IMR-90 (cell line): ENCODE results near the gene SIGLEC7. TPM values are rescaled to one million over a fixed set of nuclear protein-coding genes. Genes with fewer than 3 reads are reported as not detected.

Experiments
- ATAC-seq: fragments of 200-7000 bp; cut with Tn5 transposase; 2 replicates; pipeline ENCODE4 v1.9.1; 2020; ENCODE audit warnings: low read depth, mild to moderate bottlenecking, moderate library complexity
- BruUV-seq: library from RNA; stranded (reverse); fragments of 400-500 nt; replicated peaks from 2 replicates; lab custom pipeline; 2021; lab: Mats Ljungman, UMichigan
- CTCF ChIA-PET: fragments of 300-600 bp; formaldehyde crosslinking; extraction: SDS; loops from one replicate; lab custom pipeline; 2021; ENCODE audit warnings: antibody characterized with exemption; lab: Yijun Ruan, JAX
- POLR2A ChIA-PET: fragments of 300-600 bp; sonication (Branson Sonifier 250); formaldehyde crosslinking; loops from one replicate; lab custom pipeline; 2022; ENCODE audit warnings: antibody characterized with exemption; ENCODE audit not compliant: unreplicated experiment; lab: Charles Lee
- DNase-seq: peaks from one replicate; pipeline ENCODE4 v3.0.0; 2013
- H2AFZ ChIP-seq: replicated peaks from 2 replicates; pipeline ENCODE3; 2013; ENCODE audit warnings: low read length, mild to moderate bottlenecking; ENCODE audit not compliant: poor library complexity
- H2AK5ac ChIP-seq: 2 replicates; pipeline ENCODE4 v1.6.1; 2013; ENCODE audit warnings: low read depth, low read length, inconsistent platforms
- H2AK9ac ChIP-seq: replicated peaks from 2 replicates; pipeline ENCODE3; 2013; ENCODE audit warnings: mild to moderate bottlenecking, low read depth, low read length, moderate library complexity; ENCODE audit not compliant: poor library complexity
- H2BK120ac ChIP-seq: 2 replicates; pipeline ENCODE4 v1.6.1; 2013; ENCODE audit warnings: low read depth, low read length, inconsistent platforms
- H2BK15ac ChIP-seq: 3 replicates; pipeline ENCODE4 v1.6.1; 2013; ENCODE audit warnings: low read depth, low read length, inconsistent platforms
- H2BK20ac ChIP-seq: 2 replicates; pipeline ENCODE4 v1.6.1; 2013; ENCODE audit warnings: low read depth, mild to moderate bottlenecking, inconsistent platforms, low read length, moderate library complexity
- H2BK5ac ChIP-seq: 2 replicates; pipeline ENCODE4 v1.6.1; 2013; ENCODE audit warnings: mild to moderate bottlenecking, low read depth, low read length, inconsistent platforms; ENCODE audit not compliant: poor library complexity, severe bottlenecking
- H3K14ac ChIP-seq: replicated peaks from 2 replicates; pipeline ENCODE4 v1.6.1; 2013; ENCODE audit warnings: low read depth, low read length, inconsistent platforms
- H3K18ac ChIP-seq: 2 replicates; pipeline ENCODE4 v1.6.1; 2013; ENCODE audit warnings: low read depth, low read length, control low read depth
- H3K23ac ChIP-seq: 2 replicates; pipeline ENCODE4 v1.6.1; 2013; ENCODE audit warnings: low read depth, low read length, inconsistent platforms
- H3K27ac ChIP-seq: 2 replicates; pipeline ENCODE4 v1.5.1; 2013; ENCODE audit warnings: mild to moderate bottlenecking, control low read depth, low read length; ENCODE audit not compliant: insufficient read depth
- H3K27me3 ChIP-seq: 2 replicates; pipeline ENCODE4 v1.6.1; 2013; ENCODE audit warnings: low read length; ENCODE audit not compliant: control insufficient read depth, insufficient read depth
- H3K36me3 ChIP-seq: 2 replicates; pipeline ENCODE4 v1.6.1; 2013; ENCODE audit warnings: low read length, mixed read lengths; ENCODE audit not compliant: control insufficient read depth, insufficient read depth
- H3K4ac ChIP-seq: 2 replicates; pipeline ENCODE4 v1.6.1; 2013; ENCODE audit warnings: low read depth, low read length, inconsistent platforms
- H3K4me1 ChIP-seq: 2 replicates; pipeline ENCODE4 v1.6.1; 2013; ENCODE audit warnings: low read length, mixed read lengths; ENCODE audit not compliant: control insufficient read depth, insufficient read depth
- H3K4me2 ChIP-seq: 2 replicates; pipeline ENCODE4 v1.6.1; 2013; ENCODE audit warnings: low read depth, mild to moderate bottlenecking, control low read depth, low read length, moderate library complexity
- H3K4me3 ChIP-seq: 2 replicates; pipeline ENCODE4 v1.5.1; 2013; ENCODE audit warnings: low read depth, mild to moderate bottlenecking, control low read depth, low read length, moderate library complexity; ENCODE audit not compliant: insufficient read depth
- H3K56ac ChIP-seq: 2 replicates; pipeline ENCODE4 v1.6.1; 2013; ENCODE audit warnings: low read length, inconsistent platforms; ENCODE audit not compliant: insufficient read depth; ENCODE audit errors: extremely low read depth
- H3K79me1 ChIP-seq, 2 experiments: 2 replicates each; pipeline ENCODE4 v1.6.1; 2013; ENCODE audit warnings: low read length in 2 of 2, inconsistent platforms in 1 of 2, low read depth in 1 of 2
- H3K9ac ChIP-seq: 2 replicates; pipeline ENCODE4 v1.6.1; 2013; ENCODE audit warnings: low read depth, low read length, control low read depth
- H3K9me1 ChIP-seq: 2 replicates; pipeline ENCODE4 v1.6.1; 2013; ENCODE audit warnings: low read length, inconsistent platforms; ENCODE audit not compliant: insufficient read depth
- H3K9me3 ChIP-seq: 2 replicates; pipeline ENCODE4 v1.6.1; 2013; ENCODE audit warnings: low read length; ENCODE audit not compliant: control insufficient read depth, insufficient read depth
- H4K20me1 ChIP-seq: 2 replicates; pipeline ENCODE4 v1.6.1; 2013; ENCODE audit warnings: low read length, inconsistent platforms; ENCODE audit not compliant: insufficient read depth
- H4K5ac ChIP-seq: 2 replicates; pipeline ENCODE4 v1.6.1; 2013; ENCODE audit warnings: mild to moderate bottlenecking, low read depth, low read length, control low read depth
- H4K8ac ChIP-seq, 2 experiments: 2 replicates each; pipeline ENCODE4 v1.6.1; 2013; ENCODE audit warnings: low read depth in 2 of 2, low read length in 2 of 2, control low read depth in 1 of 2, inconsistent platforms in 1 of 2
- H4K91ac ChIP-seq: 2 replicates; pipeline ENCODE4 v1.6.1; 2013; ENCODE audit warnings: low read depth, low read length, inconsistent platforms; ENCODE audit not compliant: insufficient read depth
- BHLHE40 ChIP-seq: fragments of 150-350 bp; IDR thresholded peaks from 2 replicates; pipeline ENCODE4 v1.6.1; 2016; ENCODE audit warnings: mild to moderate bottlenecking, low read depth, low read length
- CEBPB ChIP-seq: IDR thresholded peaks from 2 replicates; pipeline ENCODE4 v1.6.1; 2012; ENCODE audit warnings: low read depth, low read length, improper control_type of control experiment
- CTCF ChIP-seq: conservative IDR thresholded peaks from 2 replicates; pipeline ENCODE4 v1.5.1; 2012; ENCODE audit warnings: mild to moderate bottlenecking, low read depth, low read length, improper control_type of control experiment
- FOS ChIP-seq: fragments of 150-350 bp; IDR thresholded peaks from 2 replicates; pipeline ENCODE4 v1.6.1; 2016; ENCODE audit warnings: low read depth, low read length
- MAZ ChIP-seq: IDR thresholded peaks from 2 replicates; pipeline ENCODE4 v1.6.1; 2012; ENCODE audit warnings: low read depth, mild to moderate bottlenecking, low read length, improper control_type of control experiment, moderate library complexity, borderline replicate concordance
- MXI1 ChIP-seq: IDR thresholded peaks from 2 replicates; pipeline ENCODE4 v1.6.1; 2012; ENCODE audit warnings: low read depth, mild to moderate bottlenecking, low read length, moderate library complexity, borderline replicate concordance
- POLR2A ChIP-seq: IDR thresholded peaks from 2 replicates; pipeline ENCODE4 v1.6.1; 2012; ENCODE audit warnings: mild to moderate bottlenecking, low read depth, low read length
- RAD21 ChIP-seq: IDR thresholded peaks from 2 replicates; pipeline ENCODE4 v1.6.1; 2012; ENCODE audit warnings: low read length, improper control_type of control experiment
- RFX5 ChIP-seq: IDR thresholded peaks from 2 replicates; pipeline ENCODE4 v1.8.0; 2012; ENCODE audit warnings: low read depth, mild to moderate bottlenecking, low read length, moderate library complexity
- WGBS, 2 experiments: methylation state at CpG; one replicate each; pipeline versions ENCODE4 v1.1.5 to v1.1.7; 2013; ENCODE audit warnings: missing lambda C conversion rate in 2 of 2; ENCODE audit not compliant: insufficient read length in 1 of 2; ENCODE audit errors: extremely low coverage in 2 of 2; 5-methylcytosine and 5-hydroxymethylcytosine counted together
- dilution Hi-C: fragments of 300-500 bp; cut with HindIII; formaldehyde crosslinking; loops from one replicate; pipeline ENCODE4 v1.14.3; 2018; ENCODE audit warnings: low sequenced_read_pairs; ENCODE audit not compliant: unreplicated experiment
- in situ Hi-C: fragments of 300-500 bp; cut with MboI; formaldehyde crosslinking; loops from 3 replicates; pipeline ENCODE4 v1.14.3; 2019; ENCODE audit warnings: low sequenced_read_pairs, inconsistent platforms, mixed read lengths
- intact Hi-C: fragments of 100-400 bp; cut with micrococcal nuclease; formaldehyde crosslinking; loops from 2 replicates; pipeline ENCODE4 v1.10.0; 2022
- polyA plus RNA-seq, 3 experiments: library from polyadenylated mRNA; depleted of rRNA; stranded (reverse); fragments of >200 nt; gene quantifications; 2 replicates each; pipeline ENCODE4 v1.2.3, GENCODE V29; 2012; ENCODE audit warnings: low replicate concordance in 1 of 3
- total RNA-seq: library from RNA; depleted of rRNA; stranded (reverse); fragments of >200 nt; gene quantifications from 2 replicates; pipeline ENCODE4 v1.2.3, GENCODE V29; 2012

The SIGLEC7 gene
- total and polyA plus RNA-seq, 2 of the 4 experiments (the other 2 are of a cell fraction) = not detected

GRCh38 chr19:51145916-51146493 is 3.9 kb downstream of the SIGLEC7 start:
- Histone ChIP-seq H3K9me1 (no peaks in the 10 kb centered on the region), H3K14ac (no peak overlapping the region), H3K36me3 (no peaks in the 10 kb centered on the region), H3K4me3 (no peak overlapping the region), H2BK15ac (no peak overlapping the region), H4K5ac (no peak overlapping the region), H3K27me3 (peaks cover 4% of the 10 kb centered on the region; the same call in 1 of the 2 replicates), H4K8ac (no peak overlapping the region), H3K9me3 (no peaks in the 10 kb centered on the region), H4K91ac (no peak overlapping the region), H3K79me1 (no peaks in the 10 kb centered on the region), H3K27ac (no peak overlapping the region), H3K18ac (no peak overlapping the region), H2BK120ac (no peak overlapping the region), H2AK9ac (no peak overlapping the region), H2AFZ (no peak overlapping the region), H2BK5ac (no peak overlapping the region), H4K20me1 (no peaks in the 10 kb centered on the region), H3K4ac (no peak overlapping the region), H3K4me1 (no peaks in the 10 kb centered on the region), H3K9ac (no peak overlapping the region), H2AK5ac (no peak overlapping the region), H3K4me2 (no peak overlapping the region), H2BK20ac (no peak overlapping the region), H3K56ac (no peak overlapping the region), H3K23ac (no peak overlapping the region)
- BruUV-seq = no TSS peak
- TF ChIP-seq POLR2A = no peak
- no peak for TF ChIP-seq RAD21
- TF ChIP-seq FOS = no peak
- no peak for TF ChIP-seq MAZ
- no peak for TF ChIP-seq CEBPB
- no peak for TF ChIP-seq RFX5
- no peak for TF ChIP-seq MXI1
- no peak for TF ChIP-seq BHLHE40
- no peak for TF ChIP-seq CTCF
- dilution Hi-C loops = no loop called here
- ChIA-PET CTCF (interaction anchor here (0.6 kb wide), 1 partner anchor 252 kb away, joined by 5 read pairs; no protein-coding TSS in a partner anchor), POLR2A (no interaction called here)
- WGBS, 2 experiments = no CpG with 5 or more reads among the region's 4 CpGs
- intact Hi-C loops = no loop called here
- ATAC-seq (no peak), DNase-seq (no peak)
- in situ Hi-C loops = no loop called here
